GM19025 (cell line): ENCODE measurements around the gene CASZ1.

ENCODE experiments used
- ATAC-seq: cut with Tn5 transposase; IDR thresholded peaks from one replicate; pipeline ENCODE4 v1.9.1; 2021; ENCODE audit warnings: mild to moderate bottlenecking, low read depth, moderate library complexity; ENCODE audit not compliant: unreplicated experiment

The CASZ1 gene

GRCh38 chr1:10693152-10693496 is 103.3 kb downstream of the CASZ1 start:
- no peak for ATAC-seq

GRCh38 chr1:10692401-10693021 is 103.9 kb downstream of the CASZ1 start:
- no peak for ATAC-seq

- no peak for ATAC-seq
Measured at GRCh38 chr1:10691740-10692125, 104.7 kb downstream of the CASZ1 start.

- ATAC-seq: no peak
Measured at GRCh38 chr1:10691075-10691739, 105.2 kb downstream of the CASZ1 start.

GRCh38 chr1:10690484-10690883 is 106.0 kb downstream of the CASZ1 start:
- ATAC-seq: no peak

- ATAC-seq: no peak
Measured at GRCh38 chr1:10688409-10688786, 108.0 kb downstream of the CASZ1 start.

- no peak for ATAC-seq
Measured at GRCh38 chr1:10687782-10688408, 108.6 kb downstream of the CASZ1 start.

GRCh38 chr1:10687251-10687651 is 109.2 kb downstream of the CASZ1 start:
- ATAC-seq: no peak

- no peak for ATAC-seq
Measured at GRCh38 chr1:10686404-10687040, 109.9 kb downstream of the CASZ1 start.

GRCh38 chr1:10685808-10686403 is 110.5 kb downstream of the CASZ1 start:
- ATAC-seq: no peak

- ATAC-seq: no peak
Measured at GRCh38 chr1:10685196-10685807, 111.1 kb downstream of the CASZ1 start.

GRCh38 chr1:10684221-10684620 is 112.2 kb downstream of the CASZ1 start:
- ATAC-seq: no peak

- no peak for ATAC-seq
Measured at GRCh38 chr1:10682449-10683309, 113.8 kb downstream of the CASZ1 start.

- no peak for ATAC-seq
Measured at GRCh38 chr1:10682108-10682445, 114.4 kb downstream of the CASZ1 start.

GRCh38 chr1:10681296-10682107 is 114.9 kb downstream of the CASZ1 start:
- no peak for ATAC-seq

- ATAC-seq: no peak
Measured at GRCh38 chr1:10680487-10680886, 116.0 kb downstream of the CASZ1 start.

- ATAC-seq: no peak
Measured at GRCh38 chr1:10679496-10680220, 116.8 kb downstream of the CASZ1 start.

GRCh38 chr1:10678852-10679251 is 117.6 kb downstream of the CASZ1 start:
- no peak for ATAC-seq

- no peak for ATAC-seq
Measured at GRCh38 chr1:10678402-10678801, 118.0 kb downstream of the CASZ1 start.
